ENCODE results near the gene SELENOT.
"Not testable (repeated sequence)": the region's sequence is repeated elsewhere in the genome, so short reads cannot be mapped to it uniquely, and the experiment has no call there.

The SELENOT gene

DNA sequence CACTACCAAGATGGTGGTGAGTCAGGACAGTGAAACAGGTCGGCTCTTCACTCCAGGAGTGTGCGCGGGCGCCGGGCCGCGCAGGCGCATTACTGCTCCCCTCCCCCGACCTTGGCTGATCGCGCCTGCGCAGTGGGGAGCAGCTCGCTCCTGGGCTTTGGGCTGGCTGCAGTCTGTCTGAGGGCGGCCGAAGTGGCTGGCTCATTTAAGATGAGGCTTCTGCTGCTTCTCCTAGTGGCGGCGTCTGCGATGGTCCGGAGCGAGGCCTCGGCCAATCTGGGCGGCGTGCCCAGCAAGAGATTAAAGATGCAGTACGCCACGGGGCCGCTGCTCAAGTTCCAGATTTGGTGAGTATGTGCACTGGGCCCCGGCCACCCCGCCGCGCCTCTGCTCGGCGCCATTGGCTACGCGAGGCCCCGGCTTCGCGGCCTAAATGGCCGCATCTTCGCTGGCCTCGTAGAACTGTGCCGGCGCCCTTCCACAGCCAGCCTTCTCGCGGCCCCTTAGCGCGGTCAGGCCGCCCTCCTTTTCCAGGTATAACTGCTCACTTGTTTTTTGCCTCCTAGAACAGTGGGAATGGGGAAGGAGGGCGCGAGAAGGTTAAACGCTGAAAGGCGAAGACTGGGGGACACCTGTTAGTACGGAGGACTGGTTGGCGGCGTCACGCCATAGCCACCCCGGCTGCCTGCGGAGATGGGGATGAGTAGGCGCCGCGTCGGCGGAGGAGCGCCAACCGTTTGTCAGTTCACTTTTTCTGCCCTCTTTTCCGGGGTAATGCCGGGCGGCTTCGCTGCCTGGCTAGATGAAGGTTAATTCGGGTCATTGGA, at the start of gene SELENOT:
Gene SELENOT (plus strand): TSS at position 169 of the 827 bp plus-strand sequence. CDS start 42 bp downstream, at position 211.
- Histone ChIP-seq H3K4me3 (peak within 1 kb of the TSS; percentile 55 to 86 (median 64)), H3K27ac (peak within 1 kb of the TSS; percentile 75 to 98 (median 90))

GRCh38 chr3:150555859-150556436, 47.2 kb upstream of the SELENOT start:
- Histone ChIP-seq H3K4me3 (no peak overlapping the region), H3K27ac (no peak overlapping the region)

DNA sequence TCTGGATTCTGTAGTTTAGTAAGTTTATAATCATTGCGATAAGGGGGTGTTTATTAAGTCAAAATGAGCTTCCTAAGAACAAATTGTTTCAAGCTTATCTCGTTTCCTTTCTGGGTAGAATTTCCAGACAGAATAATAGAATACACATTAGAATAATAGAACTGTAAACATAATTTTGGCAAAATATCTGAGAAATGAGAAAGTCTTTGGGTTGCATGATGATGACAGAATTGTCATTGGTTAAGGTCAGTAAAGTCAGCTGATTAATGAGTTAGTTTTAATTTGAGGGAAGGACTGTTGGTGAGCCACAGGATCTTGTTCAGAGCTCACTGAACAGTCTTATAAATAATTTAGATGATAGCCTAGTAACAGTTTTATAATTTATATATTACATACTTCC, 46.3 kb upstream of the SELENOT start:
- no peak overlapping the region for H3K27ac ChIP-seq
- no peak overlapping the region for H3K4me3 ChIP-seq

DNA sequence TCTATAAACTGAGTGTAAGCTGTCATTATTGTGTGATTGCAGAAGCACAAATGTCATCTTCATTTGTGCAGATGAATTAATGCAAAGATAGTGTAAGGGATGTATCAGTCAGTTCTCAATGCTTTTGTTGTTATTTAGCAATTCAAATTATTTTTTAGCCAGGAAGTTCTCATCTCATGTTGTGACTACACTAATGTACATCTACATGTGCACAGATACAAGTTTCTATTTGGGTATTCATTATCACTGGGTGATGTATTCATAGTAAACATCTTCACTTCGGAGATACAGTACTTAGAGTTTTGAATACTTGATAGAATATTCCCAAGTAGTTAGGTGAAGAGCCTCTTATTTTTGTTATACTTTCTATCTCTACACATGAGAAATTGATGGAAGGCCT, 45.4 kb upstream of the SELENOT start:
- no peak overlapping the region for H3K27ac ChIP-seq
- H3K4me3 ChIP-seq = no peak overlapping the region

DNA sequence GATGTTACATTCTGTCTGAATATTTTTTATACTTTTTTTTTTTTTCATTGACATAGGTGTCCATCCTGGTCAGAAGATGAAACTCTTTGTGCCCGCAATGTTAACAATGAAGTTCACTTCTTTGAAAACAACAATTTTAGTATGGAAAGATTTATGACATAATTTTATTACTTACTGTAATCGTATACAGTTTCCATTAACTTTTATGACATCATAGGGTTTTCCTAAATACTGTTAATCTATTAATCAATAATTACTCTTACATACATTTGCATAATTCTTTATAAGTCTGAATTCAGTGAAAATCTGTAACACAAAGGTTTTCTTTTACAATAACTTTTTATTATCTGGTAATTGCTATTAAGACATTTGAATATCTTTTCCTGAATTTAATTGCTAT, 38.9 kb upstream of the SELENOT start:
- H3K4me3 ChIP-seq = no peak overlapping the region
- H3K27ac ChIP-seq = no peak overlapping the region

DNA sequence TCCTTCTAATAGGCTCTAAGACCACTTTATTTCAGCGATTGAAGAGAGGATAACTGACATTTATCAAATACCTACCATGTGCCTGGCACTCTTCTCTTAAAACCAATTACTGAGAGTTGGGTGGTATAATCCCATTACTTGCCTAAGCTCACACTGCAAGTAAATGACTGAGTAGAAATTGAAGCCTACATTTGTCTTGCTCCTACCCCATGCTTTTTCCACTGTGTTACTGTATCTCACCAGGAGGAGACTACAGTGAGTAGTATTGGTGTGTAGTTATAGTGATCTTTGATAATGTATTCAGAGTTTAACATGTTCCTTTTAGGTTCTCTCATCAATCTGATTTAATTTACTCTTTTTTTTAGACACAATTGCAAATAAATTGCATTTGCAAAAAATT, 35.8 kb upstream of the SELENOT start:
- Histone ChIP-seq H3K27ac (no peak overlapping the region), H3K4me3 (no peak overlapping the region)

DNA sequence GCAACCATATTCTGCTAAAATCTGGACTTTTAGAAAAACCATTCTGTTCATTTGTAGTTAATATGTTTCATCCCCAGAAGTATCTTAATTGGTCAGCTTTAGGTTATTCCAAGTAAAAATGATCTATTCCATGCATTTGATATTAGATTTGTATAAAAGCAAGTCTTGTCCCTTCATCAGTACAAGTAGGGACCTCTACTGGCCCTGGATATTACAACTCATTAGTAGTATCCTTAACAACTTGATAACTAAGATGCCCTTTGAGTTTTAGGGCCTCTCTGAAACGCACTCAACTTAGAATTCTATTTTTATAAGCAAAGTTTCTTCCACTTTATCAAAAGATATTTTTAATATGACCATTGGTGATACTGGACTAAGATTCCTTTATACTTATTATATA, 25.3 kb upstream of the SELENOT start:
- H3K4me3 ChIP-seq = no peak overlapping the region
- no peak overlapping the region for H3K27ac ChIP-seq

GRCh38 chr3:150581174-150581573, 21.9 kb upstream of the SELENOT start:
- no peak overlapping the region for H3K4me3 ChIP-seq
- no peak overlapping the region for H3K27ac ChIP-seq

DNA sequence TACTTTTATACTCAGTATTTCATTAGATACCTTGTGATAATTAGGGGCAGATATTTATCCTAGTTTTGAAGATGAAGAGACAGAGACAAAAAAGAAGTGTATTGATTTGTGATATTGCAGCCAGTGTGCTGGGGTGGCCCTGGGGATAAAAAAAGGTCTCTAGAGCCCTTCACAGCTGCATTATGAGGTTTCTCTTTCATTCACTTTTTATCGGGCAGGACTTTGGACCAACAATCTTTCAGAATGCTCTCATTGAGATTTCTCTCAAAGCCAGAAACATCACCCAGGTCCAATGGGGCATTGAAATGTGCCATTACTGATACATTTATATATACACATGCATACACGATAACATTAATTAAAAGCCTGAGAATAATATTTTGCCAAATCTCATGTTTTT, 20.5 kb upstream of the SELENOT start:
- Histone ChIP-seq H3K4me3 (no peak overlapping the region), H3K27ac (no peak overlapping the region)

DNA sequence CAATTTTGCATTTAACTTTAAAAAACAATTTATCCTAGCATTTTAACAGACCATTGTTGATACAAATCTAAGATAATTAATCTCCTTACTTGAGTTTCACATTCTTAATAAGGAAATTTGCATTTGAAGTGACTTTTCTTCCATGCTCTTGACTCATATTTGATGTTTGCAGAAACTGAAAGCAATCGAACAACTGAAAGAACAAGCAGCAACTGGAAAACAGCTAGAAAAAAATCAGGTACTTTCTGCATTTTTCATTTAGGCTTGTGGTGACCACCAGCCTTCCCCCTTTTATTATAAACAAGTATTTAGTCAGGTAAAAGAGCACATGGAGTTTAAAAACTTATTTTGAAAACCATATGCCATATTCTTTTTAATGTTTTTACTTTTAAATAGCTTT, 20.1 kb upstream of the SELENOT start:
- no peak overlapping the region for H3K27ac ChIP-seq
- no peak overlapping the region for H3K4me3 ChIP-seq

DNA sequence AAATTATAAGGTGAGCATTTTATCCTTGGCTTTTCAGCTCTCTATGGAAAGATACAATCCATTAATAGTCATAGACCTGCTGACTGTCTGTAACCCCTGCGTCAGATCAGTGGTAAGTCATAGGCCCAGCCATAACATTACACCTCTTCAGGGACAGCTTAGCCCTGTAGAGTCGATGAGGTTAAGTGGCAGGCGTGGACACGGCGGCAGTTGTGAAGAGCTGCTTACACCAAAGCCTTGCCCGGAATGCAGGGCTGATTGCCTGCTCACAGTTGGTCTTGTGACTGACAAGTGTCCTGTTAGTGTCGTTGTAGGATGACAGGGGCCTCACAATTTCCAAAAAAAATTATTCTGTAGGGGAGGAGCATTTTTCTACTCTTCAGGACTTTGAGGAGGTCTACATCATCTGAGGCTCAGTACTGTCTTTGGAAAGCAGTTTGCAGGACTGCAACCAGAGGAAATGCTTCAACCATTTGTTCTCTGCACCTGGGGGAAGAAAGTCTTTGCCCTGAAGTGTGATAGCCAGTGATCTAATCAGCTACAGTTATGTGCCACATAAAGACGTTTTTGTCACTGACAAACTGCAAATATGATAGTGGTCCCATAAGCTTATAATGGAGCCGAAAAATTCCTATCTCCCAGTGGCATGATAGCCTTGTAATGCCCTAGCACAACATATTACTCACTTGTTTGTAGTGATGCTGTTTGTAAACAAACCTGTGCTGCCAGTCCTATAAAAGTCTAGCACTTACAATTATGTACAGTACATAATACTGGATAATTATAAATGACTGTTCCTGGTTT, 14.9 kb upstream of the SELENOT start:
- no peak overlapping the region for H3K27ac ChIP-seq
- H3K4me3 ChIP-seq = no peak overlapping the region

DNA sequence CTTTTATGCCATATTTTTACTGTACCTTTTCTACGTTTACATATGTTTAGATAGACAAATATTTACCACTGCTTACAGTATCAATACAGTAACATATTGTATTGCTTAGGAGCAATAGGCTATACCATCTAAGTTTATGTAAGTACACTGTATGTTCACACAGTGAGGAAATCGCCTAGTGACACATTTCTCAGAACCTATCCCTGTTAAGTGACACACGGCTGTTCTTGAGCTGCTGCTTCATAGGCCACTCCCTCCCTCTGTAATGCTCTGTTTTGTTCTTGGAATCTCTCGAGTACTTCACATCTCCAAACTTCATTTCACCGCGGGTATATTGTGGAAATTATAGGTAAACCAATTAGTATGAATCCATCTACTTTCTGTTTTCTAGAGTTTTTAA, 13.4 kb upstream of the SELENOT start:
- no peak overlapping the region for H3K27ac ChIP-seq
- H3K4me3 ChIP-seq = no peak overlapping the region

- no peak overlapping the region for H3K4me3 ChIP-seq
Measured at GRCh38 chr3:150594150-150594549, 9.0 kb upstream of the SELENOT start.

GRCh38 chr3:150597646-150598045, 5.5 kb upstream of the SELENOT start:
- no peak overlapping the region for H3K27ac ChIP-seq
- no peak overlapping the region for H3K4me3 ChIP-seq

More at GRCh38 chr3:150594150-150594549, 9.0 kb upstream of the SELENOT start:
- no peak overlapping the region for H3K27ac ChIP-seq

- H3K27ac ChIP-seq = peak overlapping the region in 2 of 21 experiments; percentile 3 to 21
- H3K4me3 ChIP-seq = no peak overlapping the region
Measured at GRCh38 chr3:150599611-150600297, 3.4 kb upstream of the SELENOT start.

DNA sequence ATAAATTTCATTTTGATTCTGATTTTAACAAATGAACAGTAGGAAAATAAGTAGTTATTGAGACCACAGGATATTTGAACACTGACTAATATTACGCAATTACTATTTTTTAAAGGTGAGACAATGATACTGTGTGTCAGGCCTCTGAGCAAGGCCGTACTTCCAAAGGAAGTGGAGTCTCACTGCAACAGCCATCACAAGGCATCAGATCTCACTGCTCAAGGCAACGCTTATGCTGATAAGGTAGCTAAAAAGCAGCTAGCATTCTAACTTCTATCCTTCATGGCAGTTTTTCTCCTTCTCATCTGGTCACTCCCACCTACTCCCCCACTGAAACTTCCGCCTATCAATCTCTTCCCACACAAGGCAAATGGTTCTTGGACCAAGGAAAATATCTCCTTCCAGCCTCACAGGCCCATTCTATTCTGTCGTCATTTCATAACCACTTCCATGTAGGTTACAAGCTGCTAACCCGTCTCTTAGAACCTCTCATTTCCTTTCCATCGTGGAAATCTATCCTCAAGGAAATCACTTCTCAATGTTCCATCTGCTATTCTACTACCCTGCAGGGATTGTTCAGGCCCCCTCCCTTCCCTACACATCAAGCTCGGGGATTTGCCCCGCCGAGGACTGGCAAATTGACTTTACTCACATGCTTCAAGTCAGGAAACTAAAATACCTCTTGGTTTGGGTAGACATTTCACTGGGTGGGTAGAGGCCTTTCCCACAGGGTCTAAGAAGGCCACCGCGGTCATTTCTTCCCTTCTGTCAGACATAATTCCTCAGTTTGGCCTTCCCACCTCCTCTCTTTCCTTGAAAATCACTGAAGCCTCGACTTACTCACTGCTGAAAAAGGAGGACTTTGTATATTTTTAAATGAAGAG, 2.2 kb upstream of the SELENOT start:
- peak overlapping the region in 2 of 21 experiments; percentile 30 to 34 for H3K27ac ChIP-seq
- not testable (repeated sequence) for H3K4me3 ChIP-seq

GRCh38 chr3:150602426-150603152, 532 bp upstream of the SELENOT start:
- peak overlapping the region; percentile 55 to 86 (median 64) for H3K4me3 ChIP-seq
- peak overlapping the region in 20 of 21 experiments; percentile 69 to 98 (median 90) for H3K27ac ChIP-seq

DNA sequence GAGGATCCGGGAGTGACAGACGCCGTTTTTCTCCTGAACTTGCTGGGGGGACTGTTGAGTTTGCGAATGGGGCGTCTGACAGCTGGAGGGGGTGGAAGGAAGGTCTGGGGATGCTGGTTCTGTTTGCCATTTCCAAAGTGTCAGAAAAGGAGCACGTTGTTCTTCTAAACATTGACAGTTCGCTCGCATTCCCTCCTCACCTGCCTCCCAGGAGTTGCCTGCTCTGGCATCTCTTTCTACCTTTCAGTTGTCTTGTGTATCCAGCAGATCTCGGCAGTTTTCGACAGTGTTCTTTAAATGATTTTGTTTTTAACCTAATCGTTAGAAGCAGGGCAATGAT, 829 bp downstream of the SELENOT start:
- Histone ChIP-seq H3K4me3 (peak overlapping the region; percentile 55 to 86 (median 64)), H3K27ac (peak overlapping the region; percentile 75 to 98 (median 90))
